Fibroblast of upper back skin (primary cell): ENCODE data around the gene ENPP7.

Source experiments
- DNase-seq: peaks from one replicate; pipeline ENCODE4 v3.0.0-alpha.2; 2013

Gene ENPP7

DNA sequence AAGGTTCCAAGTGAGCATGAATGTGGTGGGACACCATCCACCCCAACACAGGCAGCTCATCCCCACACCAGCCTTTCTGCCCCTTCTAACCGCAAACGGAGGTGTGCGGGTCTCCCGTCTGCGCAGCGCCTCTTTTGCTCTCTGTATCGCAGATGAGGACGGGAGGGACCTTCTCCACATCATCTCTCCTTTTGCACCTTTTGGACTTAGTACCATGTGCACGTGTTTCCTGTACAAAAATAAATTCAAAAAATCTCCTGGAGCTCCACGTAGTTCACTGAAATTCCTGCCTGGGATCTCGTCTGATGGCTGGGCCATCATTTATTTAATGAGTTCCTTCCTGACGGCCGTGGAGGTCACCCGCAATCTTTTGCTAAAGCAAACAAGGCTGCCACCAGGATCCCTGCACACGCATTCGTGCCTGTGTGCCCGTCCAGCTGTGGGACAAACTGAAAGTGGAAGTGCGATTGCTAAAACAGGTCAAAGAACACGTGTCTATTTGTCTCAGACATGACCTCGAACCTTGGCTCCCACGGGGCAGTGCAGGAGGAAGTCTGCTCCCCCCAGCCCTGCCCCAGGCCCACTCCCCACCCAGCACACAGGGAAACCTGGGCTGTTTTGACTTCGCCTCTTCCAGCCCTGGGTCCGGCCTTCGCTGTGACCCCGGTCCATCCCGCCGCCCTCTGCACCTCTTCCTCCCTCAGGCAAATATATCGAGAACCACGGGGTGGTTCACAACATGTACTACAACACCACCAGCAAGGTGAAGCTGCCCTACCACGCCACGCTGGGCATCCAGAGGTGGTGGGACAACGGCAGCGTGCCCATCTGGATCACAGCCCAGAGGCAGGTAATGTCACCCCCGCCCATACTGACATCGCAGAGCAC is 2.3 kb downstream of the ENPP7 start:
- DNase-seq, result no peak

DNA sequence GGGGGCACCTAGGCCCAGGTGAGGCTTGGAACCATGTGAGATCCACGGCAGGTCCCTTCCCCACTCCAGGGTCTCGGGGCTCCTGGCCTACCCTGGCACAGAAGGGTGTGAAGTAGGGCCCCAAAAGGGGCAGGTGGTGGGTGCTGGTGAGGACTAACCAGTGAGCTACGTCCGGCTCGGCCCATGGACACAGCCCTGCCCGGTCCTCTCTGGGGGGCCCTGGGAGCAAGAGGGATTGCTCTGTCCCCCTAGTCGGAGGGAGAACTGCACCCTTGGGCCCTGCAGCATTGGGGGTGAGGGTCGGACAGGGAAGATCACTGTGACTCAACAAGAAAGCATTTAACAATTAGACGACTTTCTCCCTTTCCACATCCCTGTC is 2.9 kb downstream of the ENPP7 start:
- DNase-seq, result no peak

DNA sequence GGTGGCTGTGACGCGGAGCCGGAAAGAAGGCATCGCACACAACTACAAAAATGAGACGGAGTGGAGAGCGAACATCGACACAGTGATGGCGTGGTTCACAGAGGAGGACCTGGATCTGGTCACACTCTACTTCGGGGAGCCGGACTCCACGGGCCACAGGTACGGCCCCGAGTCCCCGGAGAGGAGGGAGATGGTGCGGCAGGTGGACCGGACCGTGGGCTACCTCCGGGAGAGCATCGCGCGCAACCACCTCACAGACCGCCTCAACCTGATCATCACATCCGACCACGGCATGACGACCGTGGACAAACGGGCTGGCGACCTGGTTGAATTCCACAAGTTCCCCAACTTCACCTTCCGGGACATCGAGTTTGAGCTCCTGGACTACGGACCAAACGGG is 4.4 kb downstream of the ENPP7 start:
- DNase-seq, result no peak

DNA sequence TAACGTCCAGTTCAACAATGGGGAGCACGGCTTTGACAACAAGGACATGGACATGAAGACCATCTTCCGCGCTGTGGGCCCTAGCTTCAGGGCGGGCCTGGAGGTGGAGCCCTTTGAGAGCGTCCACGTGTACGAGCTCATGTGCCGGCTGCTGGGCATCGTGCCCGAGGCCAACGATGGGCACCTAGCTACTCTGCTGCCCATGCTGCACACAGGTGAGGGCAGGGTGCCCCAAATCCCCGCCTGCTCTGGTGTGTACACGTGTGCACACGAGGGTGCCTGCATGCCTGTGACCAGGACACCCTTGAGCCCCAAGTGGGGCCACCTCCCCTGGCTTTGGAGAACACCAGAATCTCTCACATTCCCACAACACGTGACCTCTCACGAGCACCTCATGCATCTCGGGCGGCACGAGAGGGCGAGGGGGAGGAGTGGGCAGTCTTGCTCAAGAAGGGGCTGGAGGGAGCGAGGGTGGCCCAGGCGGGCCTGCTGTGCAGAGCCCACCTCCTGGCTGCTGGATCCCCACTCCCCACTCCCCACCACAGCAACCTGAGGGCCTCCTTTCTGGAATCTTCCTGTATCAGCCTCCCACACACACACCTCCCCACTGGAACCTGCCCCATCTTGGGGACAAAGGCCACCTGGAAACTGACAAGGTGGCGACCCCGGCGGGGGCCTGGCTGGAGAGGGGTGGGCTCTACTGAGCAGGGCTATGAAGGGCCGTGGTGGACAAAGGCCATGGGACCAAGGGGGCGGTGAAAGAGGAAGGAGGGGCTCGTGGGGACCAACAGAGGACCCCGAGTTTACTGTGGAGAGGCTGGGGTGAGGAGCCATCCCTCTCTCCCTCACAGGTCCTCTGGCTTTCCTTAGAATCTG is 6.5 kb downstream of the ENPP7 start:
- DNase-seq, result no peak

DNA sequence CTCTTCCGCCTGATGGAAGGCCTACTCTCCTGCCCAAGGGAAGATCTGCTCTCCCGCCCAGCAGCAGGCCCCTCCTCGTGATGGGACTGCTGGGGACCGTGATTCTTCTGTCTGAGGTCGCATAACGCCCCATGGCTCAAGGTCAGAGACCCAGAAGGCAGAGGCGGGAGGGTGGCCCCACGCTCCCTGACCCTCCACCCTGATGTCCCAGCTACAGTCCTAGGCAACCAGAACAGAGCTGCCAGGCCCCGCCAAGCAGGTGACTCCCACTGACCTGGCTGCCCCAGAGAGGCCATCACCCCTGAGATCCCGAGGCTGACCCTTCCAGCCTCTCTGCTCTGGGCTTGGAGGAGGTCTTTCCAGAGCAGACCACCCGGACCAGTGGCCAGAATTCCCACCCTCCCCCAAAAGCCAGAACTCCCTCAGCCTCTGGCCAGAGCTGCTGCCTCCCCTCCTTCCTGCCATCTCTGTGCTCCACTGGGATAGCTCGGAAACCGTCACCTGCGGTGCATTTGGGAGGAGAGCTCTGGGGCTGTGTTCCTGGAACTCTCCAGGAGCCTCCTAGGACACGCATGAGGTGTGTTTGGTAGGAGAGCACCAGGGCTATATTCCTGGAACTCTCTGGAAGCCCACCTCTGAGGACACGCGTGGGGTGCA is 7.3 kb downstream of the ENPP7 start:
- no peak for DNase-seq

DNA sequence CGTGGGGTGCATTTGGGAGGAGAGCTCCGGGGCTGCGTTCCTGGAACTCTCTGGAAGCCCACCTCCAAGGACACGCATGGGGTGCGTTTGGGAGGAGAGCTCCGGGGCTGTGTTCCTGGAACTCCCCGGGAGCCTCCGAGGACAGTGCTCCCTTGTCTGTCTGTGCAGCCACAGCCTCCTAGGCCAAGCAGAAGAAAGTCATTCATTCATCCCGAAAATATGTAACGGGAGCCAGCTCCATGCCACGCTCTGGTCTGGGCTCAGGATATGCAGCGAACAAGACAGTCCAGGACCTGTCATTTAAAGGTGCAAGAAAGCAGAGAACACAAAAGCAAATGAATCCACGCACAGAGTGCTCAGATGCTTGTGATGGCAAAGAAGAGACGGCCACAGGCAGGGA is 7.9 kb downstream of the ENPP7 start:
- no peak for DNase-seq

DNA sequence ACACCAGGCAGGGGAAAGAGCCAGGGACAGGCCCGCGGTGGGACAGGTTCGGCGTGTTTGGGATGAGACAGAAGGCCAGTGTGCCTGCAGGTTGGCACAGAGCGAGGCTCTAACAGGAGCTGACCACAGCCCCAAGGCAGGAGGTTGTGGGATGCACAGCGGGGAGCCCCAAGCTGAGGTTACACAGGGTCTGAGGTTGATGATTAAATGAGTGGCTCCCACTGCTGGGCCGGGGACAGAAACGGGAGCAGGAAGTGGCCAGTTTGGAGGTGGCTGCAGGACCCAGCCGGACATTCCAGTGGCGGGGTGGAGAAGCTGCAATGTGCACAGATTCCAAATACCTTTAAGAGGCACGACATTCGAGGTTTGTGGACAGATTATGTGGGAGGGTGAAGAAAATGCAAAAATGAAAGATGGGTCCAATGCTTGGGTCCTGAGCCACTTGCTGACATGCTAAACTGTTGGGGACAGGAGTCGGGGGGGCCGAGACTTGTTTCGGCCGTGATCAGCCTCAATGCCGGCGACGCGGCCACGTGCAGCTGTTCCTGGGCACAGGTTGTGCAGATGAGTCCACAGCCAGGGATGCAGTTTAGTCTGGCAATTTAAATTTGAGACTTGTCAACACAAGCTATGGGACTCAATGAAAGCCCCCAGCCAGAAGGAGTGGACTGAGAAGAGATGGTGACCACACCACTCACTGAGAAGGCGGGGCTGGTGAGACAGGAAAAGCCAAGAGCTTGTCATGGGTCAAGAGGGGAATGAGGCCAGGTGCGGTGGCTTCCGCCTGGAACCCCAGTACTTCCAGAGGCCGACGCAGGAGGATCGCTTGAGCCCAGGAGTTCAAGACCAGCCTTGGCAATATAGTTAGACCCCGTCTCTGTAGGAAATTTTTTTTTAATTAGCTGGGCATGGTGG is 8.7 kb downstream of the ENPP7 start:
- DNase-seq, result no peak

GRCh38 chr17:79740413-79740812 is 9.7 kb downstream of the ENPP7 start:
- no peak for DNase-seq

GRCh38 chr17:79741401-79741750 is 10.6 kb downstream of the ENPP7 start:
- DNase-seq, result no peak

DNA sequence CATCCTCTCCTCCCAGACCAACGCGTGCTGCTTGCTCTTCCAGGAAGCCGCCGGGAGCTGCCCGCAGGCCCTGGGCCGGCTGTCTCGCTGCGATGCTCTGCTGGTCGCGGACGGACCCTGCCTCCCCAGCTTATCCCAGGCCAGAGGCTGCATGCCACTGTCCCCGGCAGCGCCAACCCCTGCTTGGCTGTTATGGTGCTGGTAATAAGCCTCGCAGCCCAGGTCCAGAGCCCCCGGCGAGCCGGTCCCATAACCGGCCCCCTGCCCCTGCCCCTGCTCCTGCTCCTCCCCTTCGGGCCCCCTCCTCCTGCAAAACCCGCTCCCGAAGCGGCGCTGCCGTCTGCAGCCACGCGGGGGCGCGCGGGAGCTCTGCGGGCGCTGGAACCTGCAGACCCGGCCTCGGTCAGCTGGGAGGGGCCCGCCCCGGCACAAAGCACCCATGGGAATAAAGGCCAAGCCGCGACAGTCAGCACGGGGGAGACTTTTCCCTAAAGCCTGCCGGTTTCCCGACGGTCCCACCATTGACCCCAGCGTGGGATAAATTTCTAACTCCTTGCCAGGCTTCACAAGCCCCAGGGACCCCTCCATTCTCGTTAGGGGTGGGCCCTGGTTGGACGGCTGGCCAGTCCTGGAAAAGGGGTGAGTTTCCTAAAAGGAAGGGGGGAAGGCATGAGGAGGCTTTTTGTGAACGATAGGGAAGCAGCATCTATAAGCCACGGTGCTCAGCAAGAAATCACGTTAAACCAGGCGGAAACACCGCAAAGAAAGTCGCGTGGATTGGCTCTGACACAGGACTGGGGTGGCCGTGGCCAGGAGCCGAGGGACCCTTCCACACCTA is 11.2 kb downstream of the ENPP7 start:
- peak; percentile 30 for DNase-seq

DNA sequence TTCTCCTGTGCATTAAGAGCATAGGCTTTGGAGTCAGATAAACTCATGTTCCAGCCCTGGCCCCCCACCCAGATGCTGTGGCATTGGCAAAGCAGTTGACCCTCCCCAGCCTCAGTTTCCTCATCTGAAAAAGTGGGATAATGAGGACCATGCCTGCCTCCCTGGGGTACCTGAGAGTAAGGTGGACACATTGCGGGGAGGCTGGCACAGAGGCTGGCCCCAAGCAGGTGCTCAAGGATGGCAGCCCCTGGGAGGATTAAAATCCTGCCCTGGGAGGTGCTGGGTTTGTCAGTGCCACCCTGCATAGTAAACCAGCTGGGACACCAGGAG is 11.8 kb downstream of the ENPP7 start:
- no peak for DNase-seq

- DNase-seq, result no peak
Observed at GRCh38 chr17:79742951-79743476, 12.3 kb downstream of the ENPP7 start.

DNA sequence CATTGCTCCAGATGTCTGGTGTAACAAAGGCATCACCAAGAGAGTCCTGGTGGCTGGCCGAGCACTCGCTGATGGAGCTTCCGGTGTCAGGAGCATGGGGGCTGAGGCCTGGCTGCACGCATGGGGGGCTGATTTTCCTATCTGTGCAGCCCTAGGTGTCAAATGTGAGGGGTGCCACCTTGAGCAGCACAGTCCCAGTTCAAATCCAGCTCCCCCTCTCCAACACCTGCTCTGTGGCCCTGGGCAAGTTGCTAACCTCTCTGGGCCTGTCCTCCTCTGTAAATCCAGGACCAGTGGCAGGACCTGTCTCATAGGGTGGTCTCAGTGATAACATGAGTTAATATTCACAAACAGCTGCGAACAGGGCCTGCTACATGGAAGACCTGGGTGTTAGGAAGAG is 12.9 kb downstream of the ENPP7 start:
- DNase-seq, result no peak

DNA sequence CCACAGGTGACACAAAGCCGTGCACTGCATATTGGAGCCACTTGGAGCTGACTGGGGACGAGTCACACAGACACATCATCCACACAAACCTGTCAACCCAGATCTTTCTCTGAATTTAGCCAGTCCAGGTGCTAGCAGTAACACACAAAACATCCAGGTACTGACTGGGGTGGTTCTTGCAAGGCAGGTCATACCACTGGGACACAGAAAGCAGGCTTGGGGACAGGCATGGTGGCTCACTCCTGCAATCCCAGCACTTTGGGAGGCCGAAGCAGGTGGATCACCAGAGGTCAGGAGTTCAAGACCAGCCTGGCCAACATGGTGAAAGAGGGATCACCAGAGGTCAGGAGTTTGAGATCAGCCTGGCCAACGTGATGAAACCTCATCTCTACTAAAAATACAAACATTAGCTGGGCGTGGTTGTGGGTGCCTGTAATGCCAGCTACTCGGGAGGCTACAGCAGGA is 14.9 kb downstream of the ENPP7 start:
- no peak for DNase-seq

- no peak for DNase-seq
Observed at GRCh38 chr17:79746889-79747507, 16.3 kb downstream of the ENPP7 start.

DNA sequence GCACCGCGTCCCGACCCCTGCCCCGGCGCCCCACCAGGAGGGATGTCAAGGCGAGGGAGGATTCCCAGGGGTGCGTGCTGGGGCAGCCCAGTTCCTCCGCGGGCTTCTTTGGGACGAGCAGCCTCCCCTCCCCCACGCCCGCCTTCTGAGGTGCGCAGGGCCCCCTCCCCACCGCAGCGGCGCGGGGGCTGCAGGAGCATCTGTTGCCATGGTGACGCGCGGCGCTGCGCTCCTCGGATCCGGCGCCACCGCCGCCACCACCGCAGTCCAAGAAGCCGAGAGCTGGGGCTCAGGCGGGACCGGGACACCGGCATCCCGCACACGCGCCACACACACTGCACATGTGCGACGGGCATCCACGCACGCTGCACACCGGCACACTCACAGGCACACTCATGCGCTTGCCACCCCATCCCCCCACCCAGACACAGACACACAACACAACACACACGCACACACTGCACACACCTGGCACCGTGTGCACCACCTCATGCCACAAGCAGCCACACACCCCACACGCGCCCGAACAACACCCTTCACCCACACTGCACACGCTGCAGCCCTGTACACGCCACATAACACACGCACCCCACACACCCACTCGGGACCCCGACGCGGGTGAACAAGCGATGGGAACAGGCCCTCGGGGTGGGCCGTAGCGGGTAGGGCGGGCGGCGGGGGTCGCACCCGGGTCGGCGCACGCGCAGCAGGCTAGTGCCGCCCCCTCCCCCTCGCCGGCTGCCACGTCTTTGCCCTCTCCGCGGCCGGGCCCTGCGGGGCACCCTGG is 17.0 kb downstream of the ENPP7 start:
- no peak for DNase-seq

DNA sequence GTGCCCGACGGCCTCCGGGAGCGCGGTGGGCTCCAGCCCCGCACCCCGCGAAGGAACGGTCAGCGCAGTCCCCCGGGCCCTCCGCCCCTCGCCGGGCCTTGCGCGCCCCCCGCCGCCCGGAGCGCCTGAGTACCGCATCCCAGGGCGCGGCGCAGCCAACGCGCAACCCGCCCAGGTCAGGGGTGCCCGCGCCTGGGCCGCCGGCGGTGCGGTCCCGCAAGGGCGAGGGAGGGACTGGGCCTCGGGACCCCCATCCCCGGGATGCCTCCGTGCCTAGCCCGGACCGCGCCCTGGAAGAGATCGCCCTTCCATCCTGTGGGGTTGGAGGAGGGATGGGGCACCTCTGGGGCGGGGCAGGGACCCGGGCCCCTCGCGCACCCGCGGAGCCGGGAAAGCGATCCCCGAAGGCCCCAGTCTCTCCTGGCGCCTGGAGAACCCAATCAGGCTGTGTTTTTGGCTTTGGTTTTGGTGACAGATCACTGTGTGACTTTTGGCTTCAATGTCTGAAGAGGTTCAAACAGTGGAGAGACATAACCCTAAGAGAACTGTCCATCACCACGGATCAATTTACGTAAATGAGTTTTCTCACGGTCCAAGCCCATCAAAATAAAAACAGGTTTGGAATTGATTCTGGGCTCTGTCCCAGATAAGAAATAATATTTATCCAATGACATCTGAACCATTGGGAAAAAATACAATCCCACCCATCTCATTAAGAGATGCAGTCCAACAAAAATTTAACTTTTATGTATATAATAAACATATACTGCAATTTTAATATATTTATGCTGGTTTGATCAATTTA is 17.8 kb downstream of the ENPP7 start:
- no peak for DNase-seq

- DNase-seq, result peak; percentile 80
Observed at GRCh38 chr17:79749156-79749815, 18.5 kb downstream of the ENPP7 start.

- no peak for DNase-seq
Observed at GRCh38 chr17:79749958-79750357, 19.2 kb downstream of the ENPP7 start.
